Spleen (tissue), 11 donors: ENCODE data around the gene GLOD5. TPM values are rescaled to one million over a fixed set of nuclear protein-coding genes. Genes with fewer than 3 reads are reported as not detected.

Source experiments
- DNase-seq: peaks from one replicate; pipeline ENCODE4 v3.0.0-alpha.2; 2020
- H3K27ac ChIP-seq, 8 donors: fragments of 200-600 bp; sonication (generic) in 7 of 8; 1 replicate in 4 of 8; 2 replicates in 4 of 8; pipeline versions ENCODE4 v1.5.0 to v1.8.0; 2016 to 2021; ENCODE audit warnings: inconsistent platforms in 4 of 8, mild to moderate bottlenecking in 4 of 8, moderate library complexity in 1 of 8
- H3K27me3 ChIP-seq, 7 donors: fragments of 200-600 bp; sonication (generic) in 6 of 7; replicated peaks in 1 of 7; 1 replicate in 4 of 7; 2 replicates in 3 of 7; pipeline versions ENCODE4 v1.5.0 to v1.8.0; 2016 to 2021; ENCODE audit warnings: inconsistent platforms in 3 of 7, mild to moderate bottlenecking in 1 of 7
- H3K36me3 ChIP-seq, 6 donors: fragments of 200-600 bp; sonication (generic) in 5 of 6; 1 replicate in 4 of 6; 2 replicates in 2 of 6; pipeline versions ENCODE4 v1.5.0 to v1.8.0; 2016 to 2021; ENCODE audit warnings: inconsistent platforms in 2 of 6
- H3K4me1 ChIP-seq, 6 donors: fragments of 200-600 bp; sonication (generic) in 5 of 6; 1 replicate in 3 of 6; 2 replicates in 3 of 6; pipeline versions ENCODE4 v1.5.0 to v1.8.0; 2016 to 2021; ENCODE audit warnings: inconsistent platforms in 3 of 6
- H3K4me3 ChIP-seq, 8 donors: fragments of 200-600 bp; sonication (generic) in 7 of 8; 1 replicate in 4 of 8; 2 replicates in 4 of 8; pipeline versions ENCODE4 v1.5.0 to v1.8.0; 2016 to 2021; ENCODE audit warnings: inconsistent platforms in 4 of 8, mild to moderate bottlenecking in 4 of 8, moderate library complexity in 2 of 8
- H3K9me3 ChIP-seq, 8 donors: fragments of 200-600 bp; sonication (generic) in 7 of 8; 1 replicate in 4 of 8; 2 replicates in 4 of 8; pipeline versions ENCODE4 v1.5.0 to v1.8.0; 2016 to 2021; ENCODE audit warnings: inconsistent platforms in 4 of 8
- POLR2A ChIP-seq, 3 donors: fragments of 450-650 bp; IDR thresholded peaks; one replicate each; pipeline ENCODE4 v1.5.1; 2017; ENCODE audit warnings: antibody characterized with exemption in 3 of 3, mild to moderate bottlenecking in 1 of 3
- POLR2AphosphoS5 ChIP-seq, 3 donors: sonication (generic); formaldehyde crosslinking; IDR thresholded peaks; one replicate each; pipeline ENCODE4 v1.5.1; 2017; ENCODE audit warnings: antibody characterized with exemption in 3 of 3
- WGBS, 5 donors: extraction: QIAGEN DNeasy Blood & Tissue Kit in 3 of 5; methylation state at CpG; one replicate each; pipeline versions ENCODE4 v1.1.5 to v1.1.7; 2013 to 2018; 5-methylcytosine and 5-hydroxymethylcytosine counted together
- intact Hi-C: fragments of 100-400 bp; cut with DNase I; formaldehyde crosslinking; loops from one replicate; pipeline ENCODE4 v1.15.0; 2023; ENCODE audit warnings: low total_unique reads
- polyA plus RNA-seq, 3 donors: library from polyadenylated mRNA; stranded (reverse); fragments of 200-250 nt; gene quantifications; one replicate each; pipeline ENCODE4 v1.2.1, GENCODE V29; 2013
- total RNA-seq, 7 donors: library from RNA; depleted of rRNA in 3 of 7; stranded (reverse); fragments of >200 nt in 3 of 7; fragmentation: NEBNext Ultra II Directional in 4 of 7; extraction: Animal tissue kit (Norgen Biotek cat#: 25700) in 4 of 7; gene quantifications; one replicate each; pipeline versions ENCODE4 v1.1.0 to v1.2.1, GENCODE V29; 2016 to 2021
- TF ChIP-seq, protein P1 (sequence below), 11 experiments: fragments of 200-600 bp in 7 of 11; fragments of 450-650 bp in 4 of 11; sonication (generic) in 4 of 11; IDR thresholded peaks in 8 of 11; conservative IDR thresholded peaks in 3 of 11; 1 replicate in 7 of 11; 2 replicates in 4 of 11; pipeline versions ENCODE4 v1.4.0 to v1.8.0; 2016 to 2021; ENCODE audit warnings: antibody characterized with exemption in 11 of 11, inconsistent platforms in 4 of 11, mild to moderate bottlenecking in 1 of 11
- donor health status: healthy with polysubstance abuse.
- donor health status: DM: no; HTN: no; CAD: no; lungs with moderate emphysema.
- donor health status: DM: no; HTN: no; CAD: no.
- donor health status: Bipolar disorder and iron deficiency.
- donor health status: healthy.
- donor health status: DM: no; HTN: no; CAD: no.
- donor health status: DM: yes; HTN: yes; CAD: no.

GLOD5 gene
- total and polyA plus RNA-seq, 10 donors, result not detected

DNA sequence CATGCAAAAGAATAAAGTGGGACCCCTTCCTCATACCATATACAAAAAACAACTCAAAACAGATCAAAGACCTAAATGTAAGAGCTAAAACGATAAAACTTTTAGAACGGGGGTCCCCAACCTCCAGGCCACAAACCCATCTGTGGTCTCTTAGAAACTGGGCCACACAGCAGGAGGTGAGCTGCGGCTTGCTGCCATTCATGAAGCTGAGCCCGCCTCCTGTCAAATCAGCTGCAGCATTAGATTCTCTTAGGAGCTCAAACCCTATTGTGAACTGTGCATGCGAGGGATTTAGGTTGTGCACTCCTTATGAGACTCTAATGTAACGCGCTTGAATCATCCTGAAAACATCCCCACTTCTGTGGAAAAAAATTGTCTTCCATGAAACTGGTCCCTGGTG is 17.9 kb downstream of the GLOD5 start:
- no peaks in the 10 kb centered on the region for H3K9me3 ChIP-seq
- no peak overlapping the region for H3K4me3 ChIP-seq
- H3K27ac ChIP-seq, result no peak overlapping the region
- peaks cover 0 to 13% (median 0%) of the 10 kb centered on the region in 7 donors for H3K27me3 ChIP-seq
- TF ChIP-seq, protein P1, sequence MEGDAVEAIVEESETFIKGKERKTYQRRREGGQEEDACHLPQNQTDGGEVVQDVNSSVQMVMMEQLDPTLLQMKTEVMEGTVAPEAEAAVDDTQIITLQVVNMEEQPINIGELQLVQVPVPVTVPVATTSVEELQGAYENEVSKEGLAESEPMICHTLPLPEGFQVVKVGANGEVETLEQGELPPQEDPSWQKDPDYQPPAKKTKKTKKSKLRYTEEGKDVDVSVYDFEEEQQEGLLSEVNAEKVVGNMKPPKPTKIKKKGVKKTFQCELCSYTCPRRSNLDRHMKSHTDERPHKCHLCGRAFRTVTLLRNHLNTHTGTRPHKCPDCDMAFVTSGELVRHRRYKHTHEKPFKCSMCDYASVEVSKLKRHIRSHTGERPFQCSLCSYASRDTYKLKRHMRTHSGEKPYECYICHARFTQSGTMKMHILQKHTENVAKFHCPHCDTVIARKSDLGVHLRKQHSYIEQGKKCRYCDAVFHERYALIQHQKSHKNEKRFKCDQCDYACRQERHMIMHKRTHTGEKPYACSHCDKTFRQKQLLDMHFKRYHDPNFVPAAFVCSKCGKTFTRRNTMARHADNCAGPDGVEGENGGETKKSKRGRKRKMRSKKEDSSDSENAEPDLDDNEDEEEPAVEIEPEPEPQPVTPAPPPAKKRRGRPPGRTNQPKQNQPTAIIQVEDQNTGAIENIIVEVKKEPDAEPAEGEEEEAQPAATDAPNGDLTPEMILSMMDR (IDR thresholded peaks at IDR 0.05 in 8 of 11, conservative IDR thresholded peaks at IDR 0.05 in 3 of 11), result no peak
- no peak for TF ChIP-seq POLR2A (IDR thresholded peaks at IDR 0.05)
- TF ChIP-seq POLR2AphosphoS5 (IDR thresholded peaks at IDR 0.05), result no peak
- no peak for DNase-seq
- no peaks in the 10 kb centered on the region for H3K36me3 ChIP-seq
- 79 to 89% (median 87%) methylated on average over 7 of the region's 7 CpGs for WGBS, 5 donors
- H3K4me1 ChIP-seq, result no peaks in the 10 kb centered on the region
- intact Hi-C loops, result no loop called here

DNA sequence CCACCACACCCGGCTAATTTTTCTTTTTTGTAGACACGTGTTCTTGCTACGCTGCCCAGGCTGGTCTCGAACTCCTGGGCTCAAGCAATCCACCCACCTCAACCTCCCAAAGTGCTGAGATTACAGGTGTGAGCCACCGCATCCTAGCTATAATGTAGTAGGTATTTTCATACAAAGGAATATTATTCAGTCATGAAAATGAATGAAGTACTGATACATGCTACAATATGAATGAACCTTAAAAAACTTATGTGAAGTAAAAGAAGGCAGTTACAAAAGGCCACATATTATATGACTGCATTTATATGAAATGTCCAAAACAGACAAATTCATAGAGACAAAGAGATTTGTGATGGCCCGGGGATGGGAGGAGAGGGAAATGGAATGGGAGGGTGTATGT is 20.2 kb downstream of the GLOD5 start:
- DNase-seq, result no peak
- H3K4me3 ChIP-seq, result no peak overlapping the region
- WGBS, 5 donors, result 82 to 96% (median 91%) methylated on average over 6 of the region's 6 CpGs
- intact Hi-C loops, result no loop called here
- no peaks in the 10 kb centered on the region for H3K9me3 ChIP-seq
- TF ChIP-seq, protein P1 (IDR thresholded peaks at IDR 0.05 in 8 of 11, conservative IDR thresholded peaks at IDR 0.05 in 3 of 11), result no peak
- TF ChIP-seq POLR2AphosphoS5 (IDR thresholded peaks at IDR 0.05) (no peak), POLR2A (IDR thresholded peaks at IDR 0.05) (no peak)
- H3K4me1 ChIP-seq, result no peaks in the 10 kb centered on the region
- H3K36me3 ChIP-seq, result no peaks in the 10 kb centered on the region
- H3K27me3 ChIP-seq, result peaks cover 0 to 24% (median 0%) of the 10 kb centered on the region in 7 donors
- no peak overlapping the region for H3K27ac ChIP-seq

DNA sequence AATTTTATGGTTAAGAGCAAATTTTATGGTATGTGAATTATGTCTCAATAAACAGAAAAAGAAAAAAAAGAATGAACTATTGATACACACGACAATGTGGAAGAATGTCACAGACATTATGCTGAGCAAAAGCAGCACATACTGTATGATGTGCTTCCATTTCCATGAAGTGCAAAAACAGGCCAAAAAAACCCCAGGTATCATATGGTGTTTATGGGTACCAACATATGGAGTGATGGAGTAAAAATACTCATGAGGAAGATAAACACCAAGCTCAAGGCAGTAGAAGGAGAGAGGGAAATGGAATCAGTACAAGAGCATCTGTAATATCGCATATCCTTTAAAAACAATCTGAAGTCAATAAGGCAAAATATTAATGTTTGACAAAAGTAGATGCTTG is 20.7 kb downstream of the GLOD5 start:
- H3K4me1 ChIP-seq, result no peaks in the 10 kb centered on the region
- no peaks in the 10 kb centered on the region for H3K9me3 ChIP-seq
- H3K27me3 ChIP-seq, result peaks cover 0 to 24% (median 0%) of the 10 kb centered on the region in 7 donors
- H3K4me3 ChIP-seq, result no peak overlapping the region
- no peaks in the 10 kb centered on the region for H3K36me3 ChIP-seq
- DNase-seq, result no peak
- WGBS, 5 donors, result 66 to 90% (median 80%) methylated on average over 2 of the region's 2 CpGs
- TF ChIP-seq, protein P1 (IDR thresholded peaks at IDR 0.05 in 8 of 11, conservative IDR thresholded peaks at IDR 0.05 in 3 of 11), result no peak
- no peak overlapping the region for H3K27ac ChIP-seq
- intact Hi-C loops, result no loop called here

DNA sequence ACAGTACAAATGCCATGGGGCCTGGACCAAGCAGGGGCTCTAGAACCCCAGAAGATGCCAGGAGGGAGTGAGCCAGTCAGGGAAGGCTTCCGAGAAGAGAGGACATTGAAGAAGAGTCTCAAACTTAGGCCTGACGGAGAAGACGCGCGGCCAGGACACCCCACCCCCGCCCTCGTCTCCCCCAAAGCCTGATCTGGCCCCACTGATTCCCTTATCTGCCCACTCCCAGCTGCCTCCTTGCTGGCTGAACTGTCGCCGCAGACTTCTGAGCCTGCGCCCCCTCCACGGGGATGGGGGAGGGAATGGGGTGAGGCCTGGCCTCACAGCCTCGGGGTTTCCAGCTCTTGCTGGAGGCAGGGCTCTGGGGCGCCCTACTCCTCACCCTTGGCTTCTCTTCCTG is 21.2 kb downstream of the GLOD5 start:
- no peak overlapping the region for H3K27ac ChIP-seq
- DNase-seq, result no peak
- H3K4me1 ChIP-seq, result no peaks in the 10 kb centered on the region
- H3K27me3 ChIP-seq, result peaks cover 0 to 29% (median 0%) of the 10 kb centered on the region in 7 donors
- TF ChIP-seq POLR2A (IDR thresholded peaks at IDR 0.05), result no peak
- no peak for TF ChIP-seq POLR2AphosphoS5 (IDR thresholded peaks at IDR 0.05)
- TF ChIP-seq, protein P1 (IDR thresholded peaks at IDR 0.05 in 8 of 11, conservative IDR thresholded peaks at IDR 0.05 in 3 of 11), result no peak
- no peak overlapping the region for H3K4me3 ChIP-seq
- H3K36me3 ChIP-seq, result no peaks in the 10 kb centered on the region
- H3K9me3 ChIP-seq, result no peaks in the 10 kb centered on the region
- intact Hi-C loops, result no loop called here
- whole genome bisulfite sequencing, 5 donors, result 74 to 82% (median 77%) methylated on average over 5 to 13 of the region's 13 CpGs
